HG02678 (cell line): Measurements from ENCODE around the gene EIF3I.

Experiments used
- ATAC-seq: cut with Tn5 transposase; IDR thresholded peaks from one replicate; pipeline ENCODE4 v1.9.1; 2021; ENCODE audit warnings: mild to moderate bottlenecking, moderate library complexity; ENCODE audit not compliant: unreplicated experiment

EIF3I gene

GRCh38 chr1:32228771-32229170 lies 6.6 kb downstream of the EIF3I start:
- no peak for ATAC-seq

DNA sequence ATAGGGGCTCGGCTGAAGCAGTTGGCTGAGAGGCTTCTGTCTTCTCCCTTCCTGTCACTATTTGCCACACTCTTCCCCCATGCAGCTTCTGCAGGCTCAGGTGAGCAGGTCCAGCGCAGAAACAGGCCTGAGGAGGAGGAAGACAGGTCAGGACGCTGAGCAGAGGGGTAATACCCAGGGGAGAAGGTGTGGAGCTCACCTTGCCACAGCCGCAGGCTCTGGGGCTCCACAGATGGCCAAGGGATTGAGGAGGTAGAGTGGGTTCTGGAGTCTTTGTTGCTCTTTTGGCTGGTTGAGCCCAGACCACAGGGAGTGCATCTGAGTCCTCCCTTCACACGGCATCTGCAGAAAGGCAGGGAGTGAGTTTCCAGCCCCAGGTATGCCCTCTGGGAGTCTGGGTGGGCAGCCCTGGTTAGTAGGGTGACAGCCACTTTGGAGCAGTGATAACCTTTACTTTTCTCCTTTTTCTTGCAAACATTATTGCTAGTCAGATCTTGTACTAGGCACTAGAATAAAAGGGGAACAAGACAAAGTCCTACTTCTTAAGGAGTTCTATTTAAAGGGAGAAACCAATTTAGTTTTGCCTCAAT lies 9.7 kb downstream of the EIF3I start:
- ATAC-seq, result no peak

DNA sequence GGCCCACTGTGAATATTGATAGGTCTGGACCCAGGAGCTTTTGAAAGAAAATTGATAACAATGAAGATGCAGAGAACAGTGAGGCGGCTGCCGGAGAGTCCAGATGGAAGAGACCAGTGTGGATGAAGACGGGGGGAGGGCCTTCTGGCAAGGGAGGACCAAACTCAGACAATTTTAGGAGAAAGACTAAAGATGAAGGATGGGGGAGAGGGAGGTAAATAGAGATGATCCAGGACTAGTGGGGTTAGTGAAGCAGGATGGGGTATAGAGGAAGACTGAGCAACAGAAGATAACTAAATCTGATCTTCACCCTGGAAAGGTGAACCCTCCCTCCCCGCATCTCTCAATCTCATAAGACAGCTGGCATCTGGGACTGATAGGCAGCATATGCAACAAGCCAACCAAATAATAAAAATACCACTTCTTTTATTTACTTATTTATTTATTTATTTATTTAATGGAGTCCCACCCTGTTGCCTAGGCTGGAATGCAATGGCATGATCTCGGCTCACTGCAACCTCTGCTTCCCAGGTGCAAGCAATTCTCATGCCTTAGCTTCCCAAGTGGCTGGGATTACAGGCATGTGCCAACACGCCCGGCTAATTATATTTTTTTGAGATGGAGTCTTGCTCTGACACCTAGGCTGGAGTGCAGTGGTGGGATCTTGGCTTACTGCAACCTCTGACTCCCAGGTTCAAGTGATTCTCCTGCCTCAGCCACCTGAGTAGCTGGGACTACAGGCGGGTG lies 10.5 kb downstream of the EIF3I start:
- ATAC-seq, result no peak

GRCh38 chr1:32234792-32235191 lies 12.6 kb downstream of the EIF3I start:
- no peak for ATAC-seq

DNA sequence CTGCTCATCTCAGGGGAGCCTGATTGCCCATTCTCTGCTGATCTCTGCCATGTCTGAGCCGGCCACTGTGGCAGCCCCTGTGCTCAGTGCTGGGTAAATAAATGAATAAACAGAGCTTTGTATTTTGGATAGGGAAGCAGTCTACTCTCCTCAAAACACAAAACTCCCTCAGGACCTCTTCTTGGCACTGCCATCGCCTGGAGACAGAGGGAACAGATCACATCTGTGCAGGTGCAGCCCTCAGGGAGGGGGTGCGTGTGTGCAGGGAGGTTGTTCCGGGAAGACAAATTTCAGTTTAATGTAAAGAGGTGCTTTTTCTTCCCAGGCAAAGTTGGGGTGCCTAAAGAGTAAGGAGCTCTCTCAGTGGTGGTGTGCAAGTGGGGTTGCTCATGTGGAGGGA lies 17.1 kb downstream of the EIF3I start:
- no peak for ATAC-seq

DNA sequence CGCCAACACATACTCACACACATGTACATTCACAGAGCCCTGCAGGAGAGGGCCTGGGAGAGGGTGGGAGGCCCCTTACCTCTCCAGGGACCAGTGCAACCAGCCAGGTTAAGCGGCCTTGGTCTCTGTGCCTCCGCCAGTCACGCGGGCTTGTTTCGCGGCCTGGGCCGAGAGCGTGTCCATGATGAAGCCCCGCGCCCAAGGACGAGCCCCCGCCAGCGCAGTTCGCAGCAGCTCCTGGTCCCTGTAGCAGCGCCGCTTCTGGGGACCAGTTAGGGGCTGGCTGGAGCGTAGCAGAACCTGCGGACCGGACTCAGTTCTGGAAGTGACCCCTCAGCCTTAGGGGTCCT lies 17.6 kb downstream of the EIF3I start:
- ATAC-seq, result no peak

DNA sequence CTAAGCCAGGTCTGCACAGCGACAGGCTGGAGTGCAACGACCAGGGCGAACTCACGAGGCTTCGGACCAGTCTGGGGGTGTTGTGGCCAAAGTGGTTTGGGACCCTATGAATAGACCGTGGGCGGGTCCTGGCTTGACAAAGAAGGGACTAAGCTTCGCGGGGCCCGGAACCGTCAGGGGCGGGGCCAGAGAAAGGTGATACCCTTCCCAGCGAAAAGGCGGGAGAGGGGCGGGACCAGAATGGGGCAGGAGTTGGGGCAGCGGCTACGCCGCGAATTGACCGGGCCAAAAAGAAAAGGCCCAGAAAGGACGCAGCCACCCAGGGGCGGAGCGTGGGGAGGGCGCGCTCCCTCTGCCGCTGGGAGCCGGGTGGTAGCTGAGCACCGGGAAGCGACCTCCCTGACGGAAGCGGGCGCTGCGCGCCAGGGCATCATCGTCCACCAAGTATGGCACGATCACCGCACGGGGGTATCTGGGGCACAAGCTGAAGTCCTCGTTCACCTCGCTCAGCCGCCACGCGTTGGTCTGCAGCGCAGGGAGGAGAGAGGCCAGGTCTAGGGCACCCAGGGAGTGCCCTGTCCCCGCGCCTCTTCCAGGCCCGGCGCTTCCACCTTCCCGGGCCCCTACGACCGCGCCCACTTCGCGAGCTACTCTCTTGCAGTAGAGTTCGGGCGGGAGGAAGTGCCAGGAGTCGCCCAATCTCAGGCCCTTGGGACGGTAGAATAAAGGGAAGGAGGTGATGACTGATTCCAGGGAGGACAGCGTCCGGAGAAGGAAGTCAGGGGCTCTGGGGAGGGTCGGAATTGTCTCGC lies 18.1 kb downstream of the EIF3I start:
- ATAC-seq, result peak; percentile 34

- ATAC-seq, result peak; percentile 49
These were observed 19.0 kb downstream of the EIF3I start for GRCh38 chr1:32241001-32241763.

DNA sequence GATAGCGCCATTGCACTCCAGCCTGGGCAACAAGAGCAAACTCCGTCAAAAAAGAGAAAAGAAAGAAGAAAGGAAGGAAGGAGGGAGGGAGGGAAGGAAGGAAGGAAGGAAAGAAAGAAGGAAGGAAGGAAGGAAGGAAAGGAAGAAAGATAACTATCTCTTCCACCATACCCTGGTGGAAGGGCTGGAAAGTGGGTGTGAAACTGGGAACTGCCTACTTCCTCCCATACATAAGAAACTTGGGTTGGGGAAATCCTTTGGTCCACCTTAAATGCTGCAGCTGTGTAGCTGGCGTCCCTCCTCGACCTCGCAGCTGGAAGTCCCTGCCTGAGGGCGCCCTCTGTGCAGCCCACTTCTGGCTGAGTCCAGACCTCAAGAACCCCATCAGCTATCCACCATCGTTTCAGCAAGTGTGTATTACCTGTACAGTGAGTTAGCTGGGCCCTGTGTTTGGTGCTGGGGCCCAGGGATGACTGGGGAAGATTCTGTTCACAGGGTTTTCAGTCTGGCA lies 20.2 kb downstream of the EIF3I start:
- ATAC-seq, result no peak

- no peak for ATAC-seq
These were observed 24.7 kb downstream of the EIF3I start, which contains the start of gene FAM167B for GRCh38 chr1:32246888-32247273. Gene FAM167B (plus strand): TSS chr1:32247222. CDS start chr1:32247422, 200 bp downstream.

GRCh38 chr1:32247452-32247851 lies 25.2 kb downstream of the EIF3I start:
- no peak for ATAC-seq

DNA sequence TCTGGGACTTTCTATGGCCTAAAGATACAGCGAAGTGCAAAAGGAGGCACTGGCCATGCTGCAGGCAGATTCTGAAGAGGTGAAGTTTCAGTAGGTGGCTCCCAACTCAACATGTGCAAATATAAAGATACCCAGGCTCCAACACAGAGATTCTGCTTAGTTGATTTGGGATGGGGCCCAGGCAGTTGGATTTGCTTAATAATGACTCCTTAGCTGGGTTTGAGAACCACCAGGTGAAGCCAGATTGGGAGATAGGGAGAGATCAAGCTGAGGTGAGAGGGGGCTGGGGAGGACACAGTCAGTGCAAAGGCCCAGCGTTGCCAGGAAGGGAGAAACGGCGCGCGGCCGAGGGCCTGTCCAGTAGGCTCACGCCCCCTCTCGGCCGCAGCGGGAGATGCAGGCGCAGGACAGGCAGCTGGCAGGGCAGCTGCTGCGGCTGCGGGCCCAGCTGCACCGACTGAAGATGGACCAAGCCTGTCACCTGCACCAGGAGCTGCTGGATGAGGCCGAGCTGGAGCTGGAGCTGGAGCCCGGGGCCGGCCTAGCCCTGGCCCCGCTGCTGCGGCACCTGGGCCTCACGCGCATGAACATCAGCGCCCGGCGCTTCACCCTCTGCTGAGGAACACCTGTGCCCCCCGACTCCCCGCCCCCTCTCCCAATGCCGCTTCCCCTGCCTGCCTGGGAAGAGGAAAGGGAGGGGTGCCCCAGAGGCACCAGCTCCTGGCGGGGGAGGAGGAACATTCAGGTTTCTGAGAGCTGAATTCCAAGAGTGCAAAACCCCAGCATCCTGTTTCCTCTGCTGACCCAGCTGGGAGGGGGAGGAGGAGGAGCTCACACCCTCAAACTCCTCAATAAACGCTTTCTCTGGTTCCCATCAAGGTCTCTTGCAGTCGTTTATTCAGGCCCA lies 26.0 kb downstream of the EIF3I start:
- no peak for ATAC-seq

- peak; percentile 62 for ATAC-seq
These were observed 27.8 kb downstream of the EIF3I start for GRCh38 chr1:32249831-32250525.

- ATAC-seq, result peak; percentile 35
These were observed 28.9 kb downstream of the EIF3I start, which contains the start of gene LCK for GRCh38 chr1:32250893-32251716. Gene LCK (plus strand): TSS chr1:32251265. CDS start chr1:32274330, 23,065 bp downstream.

- no peak for ATAC-seq
These were observed 33.2 kb downstream of the EIF3I start for GRCh38 chr1:32255072-32256071.

DNA sequence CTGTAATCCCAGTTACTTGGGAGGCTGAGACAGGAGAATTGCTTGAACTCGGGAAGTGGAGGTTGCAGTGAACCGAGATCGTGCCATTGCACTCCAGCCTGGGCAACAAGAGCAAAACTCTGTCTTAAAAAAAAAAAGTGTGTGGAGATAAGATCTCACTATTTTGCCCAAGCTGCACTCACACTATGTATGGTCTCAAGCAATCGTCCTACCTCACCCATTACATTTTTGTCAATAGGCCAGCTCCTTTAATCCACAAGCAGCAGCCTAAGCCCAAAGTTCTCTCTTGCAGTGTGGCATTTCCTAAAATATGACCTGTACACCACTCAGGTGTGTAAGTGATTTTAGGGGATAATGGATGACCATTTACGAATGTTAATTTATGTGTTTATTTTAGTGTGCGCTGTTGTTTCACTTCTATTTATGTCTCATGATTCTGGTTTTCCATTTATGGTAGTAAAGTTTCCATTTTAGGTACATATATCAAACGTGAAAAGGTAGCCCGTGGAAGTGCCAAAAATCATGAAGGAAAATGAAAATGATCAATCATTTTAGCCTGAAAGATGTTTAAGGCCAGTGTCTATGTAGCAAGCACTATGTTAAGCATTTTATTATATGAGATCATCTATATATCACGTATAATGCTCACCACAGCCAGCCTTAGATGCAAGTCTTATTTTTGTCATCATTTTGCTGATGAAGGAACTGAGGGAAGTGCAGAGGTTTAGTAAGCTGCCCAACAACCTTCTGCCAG lies 34.4 kb downstream of the EIF3I start:
- no peak for ATAC-seq

DNA sequence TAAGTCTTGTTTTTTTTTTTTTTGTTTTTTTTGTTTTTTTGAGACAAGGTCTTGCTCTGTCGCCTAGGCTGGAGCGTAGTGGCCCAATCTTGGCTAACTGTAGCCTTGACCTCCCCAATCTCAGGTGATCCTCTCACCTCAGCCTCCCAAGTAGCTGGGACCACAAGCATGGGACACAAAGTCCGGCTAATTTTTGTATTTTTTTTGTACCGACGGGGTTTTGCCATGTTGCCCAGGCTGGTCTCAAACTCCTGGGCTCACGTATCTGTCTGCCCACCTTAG lies 35.0 kb downstream of the EIF3I start:
- ATAC-seq, result no peak
